HG03565 (cell line): ENCODE measurements around the gene TALDO1.
A peak's percentile ranks its signal among the peaks of the same experiment; 100 is the strongest.

Source experiments
- ATAC-seq: cut with Tn5 transposase; IDR thresholded peaks from one replicate; pipeline ENCODE4 v1.9.1; 2021; ENCODE audit warnings: mild to moderate bottlenecking, moderate library complexity; ENCODE audit not compliant: unreplicated experiment

TALDO1 gene

DNA sequence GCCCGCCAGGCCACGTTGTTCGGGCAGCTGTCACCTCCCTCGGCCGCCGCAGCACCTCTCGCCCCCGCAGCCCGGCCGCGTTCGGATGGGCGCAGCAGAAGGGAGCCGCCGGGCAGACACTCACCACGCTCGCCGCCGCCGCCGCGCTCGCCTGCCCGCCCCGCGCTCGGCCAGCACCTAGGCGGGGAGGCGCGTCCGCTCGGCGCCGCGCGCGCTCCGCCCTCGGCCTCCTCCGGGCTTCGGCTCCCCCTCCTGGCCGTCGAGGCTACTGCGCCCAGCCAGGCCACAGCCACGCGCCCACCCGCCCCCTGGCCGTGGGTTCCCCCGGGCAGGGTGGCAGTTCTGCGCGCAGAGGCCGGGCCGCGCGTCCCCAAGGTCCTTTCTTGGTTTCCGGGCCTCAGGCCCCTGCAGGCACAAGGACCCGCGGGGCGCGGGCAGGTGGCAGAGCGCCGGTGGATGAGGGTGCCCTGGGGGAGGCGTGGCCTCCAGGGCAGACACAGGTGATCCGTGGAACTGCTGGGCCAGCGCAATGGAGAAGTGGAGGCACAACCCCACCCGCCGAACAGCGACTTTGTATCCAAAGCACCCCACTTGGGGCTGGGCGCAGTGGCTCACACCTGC lies 50.9 kb downstream of the TALDO1 start, which contains the start of gene SLC25A22:
SLC25A22 (minus strand) TSS at position 189 of the 621 bp plus-strand sequence. CDS start 3,275 bp downstream, outside the sequence.
- peak; percentile 37 for ATAC-seq

DNA sequence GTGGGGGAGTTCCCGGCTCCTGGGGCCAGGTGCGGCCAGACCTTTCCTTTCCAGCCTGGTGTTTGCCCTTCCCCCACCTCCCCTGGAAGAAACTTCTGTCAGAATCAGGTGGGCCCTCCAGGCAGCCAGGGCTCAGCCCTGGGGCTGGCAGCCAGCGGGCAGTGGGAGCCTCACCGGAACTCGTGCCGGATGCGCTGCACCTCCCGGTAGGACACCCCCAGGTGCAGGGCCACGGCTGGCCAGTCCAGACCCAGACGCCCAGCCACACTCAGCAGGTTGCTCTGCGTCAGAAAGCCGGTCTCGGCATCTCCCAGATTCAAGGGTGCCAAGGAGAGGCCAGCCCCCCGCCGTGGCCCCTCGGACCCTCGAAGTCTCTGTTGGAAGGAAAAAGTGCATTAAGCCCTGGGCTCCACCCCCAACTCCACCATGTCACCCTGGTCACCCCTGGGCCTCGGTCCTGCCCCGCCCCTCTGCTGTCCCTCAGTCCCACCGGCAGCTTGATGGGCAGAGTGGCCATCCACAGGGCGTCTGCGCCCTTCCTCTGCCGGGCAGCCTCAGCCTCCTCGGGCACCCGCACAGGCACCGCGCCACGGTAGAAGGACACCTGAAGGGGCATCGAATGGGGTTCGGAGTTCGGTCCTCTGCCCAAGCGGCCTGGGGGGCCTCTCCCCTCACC lies 52.5 kb downstream of the TALDO1 start:
- no peak for ATAC-seq

DNA sequence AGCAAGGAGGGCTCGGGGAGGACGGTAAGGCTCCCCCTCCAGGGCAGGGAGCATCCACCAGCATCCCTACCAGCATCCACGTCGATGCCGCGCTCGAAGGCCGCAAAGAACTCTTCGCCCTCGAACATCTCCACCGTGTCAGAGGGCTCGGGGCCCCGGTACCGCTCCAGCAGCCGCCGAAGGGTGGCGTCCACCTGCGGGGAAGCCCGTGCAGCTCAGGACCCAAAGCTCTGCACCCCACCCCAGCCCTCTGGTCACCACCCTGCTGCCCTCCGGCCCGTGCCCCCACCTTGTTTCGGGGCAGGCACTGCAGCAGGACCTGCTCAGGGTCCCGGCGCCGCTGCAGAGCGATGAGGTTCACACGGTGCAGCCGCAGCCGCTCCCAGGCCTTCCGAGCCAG lies 53.2 kb downstream of the TALDO1 start:
- ATAC-seq, result no peak

DNA sequence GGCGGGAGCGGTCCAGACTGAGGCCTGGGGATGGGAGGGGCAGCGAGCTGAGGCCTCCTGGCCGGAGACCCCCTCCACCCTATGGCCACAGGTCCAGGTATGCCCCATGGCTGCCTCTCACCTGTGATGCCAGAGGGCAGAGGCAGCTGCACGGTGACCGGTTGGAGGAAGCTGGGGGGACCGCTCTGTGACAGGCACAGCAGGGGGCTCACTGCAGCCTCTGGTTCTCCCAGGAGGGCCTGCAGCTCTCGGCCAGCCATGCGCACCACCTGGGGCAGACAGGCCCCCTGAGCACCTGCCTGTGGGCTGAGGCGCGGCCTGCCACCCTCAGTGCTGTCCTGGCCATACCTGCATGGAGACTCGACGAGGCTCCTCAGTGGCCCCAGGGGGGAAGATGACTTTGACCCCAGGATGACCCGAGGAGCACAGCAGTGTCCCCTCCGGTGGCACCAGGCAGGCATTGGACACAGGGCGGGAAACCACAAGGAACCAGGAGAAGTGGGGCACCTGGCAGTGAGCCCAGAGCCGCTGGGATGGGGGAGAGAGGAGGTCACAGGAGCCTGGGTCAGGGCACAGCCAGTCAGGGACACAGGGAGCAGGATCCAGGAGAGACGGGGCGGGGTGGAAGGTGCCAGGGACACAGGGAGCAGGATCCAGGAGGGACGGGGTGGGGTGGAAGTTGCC lies 54.0 kb downstream of the TALDO1 start:
- no peak for ATAC-seq

DNA sequence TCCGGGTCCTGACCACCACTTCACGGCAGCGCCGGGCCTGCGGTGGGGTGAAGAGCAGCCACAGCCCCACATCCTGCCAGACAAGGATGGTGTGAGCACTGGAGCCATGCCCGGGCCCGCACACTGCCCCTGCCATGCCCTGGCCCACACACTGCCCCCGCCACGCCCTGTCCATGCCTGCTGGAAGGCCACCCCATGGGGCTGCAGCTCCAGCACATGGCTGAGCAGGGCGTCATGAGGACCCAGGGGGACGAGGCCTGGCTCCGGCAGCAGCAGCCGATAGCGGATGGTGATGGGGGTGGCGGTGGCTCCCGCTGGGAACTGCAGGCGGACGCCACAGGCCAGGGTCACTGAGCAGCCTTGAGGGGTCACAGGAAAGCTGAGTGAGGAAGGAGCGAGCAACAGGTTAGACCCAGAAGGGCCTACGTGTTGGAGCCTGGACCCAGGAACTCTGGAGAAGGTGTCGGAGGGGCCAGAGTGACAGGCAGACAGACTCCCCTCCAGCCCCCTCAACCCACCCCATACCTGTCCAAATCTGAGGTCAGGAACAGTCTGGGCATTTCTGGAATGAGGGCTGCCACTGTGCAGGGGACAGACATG lies 54.9 kb downstream of the TALDO1 start:
- no peak for ATAC-seq

DNA sequence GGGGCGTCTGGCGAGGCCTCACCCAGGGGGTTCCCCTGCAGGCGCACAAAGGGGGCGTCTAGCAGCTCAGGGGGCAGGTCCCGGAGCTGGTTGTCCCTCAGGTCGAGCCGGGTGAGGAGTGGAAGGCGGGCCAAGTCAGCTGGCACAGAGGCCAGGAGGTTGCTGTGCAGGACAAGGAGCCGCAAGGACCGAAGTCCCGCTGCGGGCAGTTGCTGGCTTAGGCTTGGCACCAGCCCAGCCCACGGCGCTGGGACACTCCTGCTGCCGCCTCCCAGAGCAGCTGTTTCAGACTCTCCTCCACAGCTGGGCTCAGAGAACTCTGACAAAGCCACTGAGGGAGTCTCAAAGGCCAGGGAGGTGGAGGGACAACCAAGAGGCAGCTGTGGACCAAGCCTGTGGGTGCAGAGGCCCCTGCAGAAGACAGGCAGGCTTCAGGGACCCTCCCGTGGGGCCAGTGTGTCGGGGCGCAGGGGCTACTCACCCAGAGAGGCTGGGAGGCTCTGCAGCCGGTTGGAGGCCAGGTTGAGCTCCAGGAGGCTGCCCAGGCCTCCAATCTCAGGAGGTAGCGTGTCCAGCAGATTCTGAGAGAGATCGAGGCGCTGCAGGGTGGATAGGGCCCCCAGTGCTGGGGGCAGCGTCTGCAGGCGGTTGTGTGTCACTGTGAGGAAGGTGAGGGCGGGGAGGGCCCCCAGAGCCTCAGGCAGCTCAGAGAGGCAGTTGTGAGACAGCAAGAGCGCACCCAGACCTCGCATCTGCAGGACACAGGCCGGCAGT lies 55.6 kb downstream of the TALDO1 start:
- no peak for ATAC-seq

DNA sequence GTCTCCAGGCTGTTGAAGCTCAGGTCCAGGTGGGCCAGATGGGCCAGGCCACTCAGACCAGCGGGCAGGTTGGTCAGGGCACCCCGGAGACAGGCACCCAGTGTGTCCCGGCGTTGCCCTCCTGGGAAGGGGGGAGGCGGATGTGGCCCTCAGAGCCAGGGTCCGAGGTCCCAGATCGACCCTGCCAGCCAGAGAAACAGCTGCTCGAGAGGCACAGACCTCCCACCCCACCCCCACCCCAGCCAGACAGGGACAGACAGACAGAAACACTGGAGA lies 56.1 kb downstream of the TALDO1 start:
- no peak for ATAC-seq

DNA sequence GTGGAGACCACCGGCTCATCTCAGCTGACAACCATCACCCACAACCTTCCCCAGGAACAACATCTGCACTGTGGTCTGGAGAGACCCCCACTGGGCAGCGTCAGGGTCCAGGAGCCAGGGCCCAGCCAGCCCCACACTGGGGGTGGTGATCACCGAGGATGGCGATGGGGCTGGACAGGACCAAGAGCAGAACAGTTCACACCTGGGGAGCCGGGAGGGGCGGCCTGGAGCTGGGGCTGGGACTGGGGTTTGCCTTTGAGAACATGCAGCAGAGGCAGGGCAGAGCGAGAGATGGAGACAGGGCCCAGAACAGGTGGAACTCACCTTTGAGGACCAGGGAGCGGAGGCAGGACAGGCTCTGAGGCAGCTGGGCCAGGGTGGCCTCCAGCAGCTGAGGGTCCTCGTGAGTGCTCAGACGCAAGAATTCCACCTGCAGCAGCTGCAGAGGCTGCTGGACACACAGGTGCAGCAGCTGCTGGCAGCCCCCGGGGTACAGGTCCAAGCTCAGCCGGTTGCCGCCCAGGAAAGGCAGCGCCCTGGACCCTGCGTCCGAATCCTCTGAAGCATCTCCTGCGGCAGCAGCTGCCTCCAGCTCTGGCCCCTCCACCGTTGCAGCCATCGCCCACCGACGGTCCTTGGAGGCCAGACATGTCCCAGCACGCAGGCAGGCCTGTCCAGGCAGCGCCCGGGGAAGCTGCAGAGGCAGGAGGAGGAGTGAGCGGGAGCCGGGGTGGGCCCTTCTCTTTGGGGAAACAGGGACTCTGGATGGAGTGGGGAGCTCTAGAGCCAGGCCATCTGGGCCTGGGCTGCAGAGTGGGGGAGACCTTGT lies 56.7 kb downstream of the TALDO1 start:
- no peak for ATAC-seq

DNA sequence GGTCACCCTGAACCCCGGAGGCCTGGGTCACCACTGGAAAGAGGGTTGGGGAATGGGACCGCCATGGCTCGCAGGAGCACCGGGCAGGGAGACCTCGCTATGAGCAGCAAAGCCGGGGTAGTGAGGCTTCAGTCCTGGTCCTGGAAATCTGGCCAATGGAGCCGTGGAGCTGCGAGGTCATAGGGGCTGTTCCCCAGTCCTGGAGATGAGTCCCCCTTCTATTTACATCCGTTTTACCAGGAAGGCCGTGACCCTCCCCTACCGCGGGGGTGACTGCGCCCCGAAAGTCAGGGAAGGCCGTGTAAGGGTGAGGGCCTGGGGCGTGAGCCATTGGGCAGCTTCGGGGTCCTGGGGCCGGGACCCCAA lies 57.3 kb downstream of the TALDO1 start:
- ATAC-seq, result no peak

DNA sequence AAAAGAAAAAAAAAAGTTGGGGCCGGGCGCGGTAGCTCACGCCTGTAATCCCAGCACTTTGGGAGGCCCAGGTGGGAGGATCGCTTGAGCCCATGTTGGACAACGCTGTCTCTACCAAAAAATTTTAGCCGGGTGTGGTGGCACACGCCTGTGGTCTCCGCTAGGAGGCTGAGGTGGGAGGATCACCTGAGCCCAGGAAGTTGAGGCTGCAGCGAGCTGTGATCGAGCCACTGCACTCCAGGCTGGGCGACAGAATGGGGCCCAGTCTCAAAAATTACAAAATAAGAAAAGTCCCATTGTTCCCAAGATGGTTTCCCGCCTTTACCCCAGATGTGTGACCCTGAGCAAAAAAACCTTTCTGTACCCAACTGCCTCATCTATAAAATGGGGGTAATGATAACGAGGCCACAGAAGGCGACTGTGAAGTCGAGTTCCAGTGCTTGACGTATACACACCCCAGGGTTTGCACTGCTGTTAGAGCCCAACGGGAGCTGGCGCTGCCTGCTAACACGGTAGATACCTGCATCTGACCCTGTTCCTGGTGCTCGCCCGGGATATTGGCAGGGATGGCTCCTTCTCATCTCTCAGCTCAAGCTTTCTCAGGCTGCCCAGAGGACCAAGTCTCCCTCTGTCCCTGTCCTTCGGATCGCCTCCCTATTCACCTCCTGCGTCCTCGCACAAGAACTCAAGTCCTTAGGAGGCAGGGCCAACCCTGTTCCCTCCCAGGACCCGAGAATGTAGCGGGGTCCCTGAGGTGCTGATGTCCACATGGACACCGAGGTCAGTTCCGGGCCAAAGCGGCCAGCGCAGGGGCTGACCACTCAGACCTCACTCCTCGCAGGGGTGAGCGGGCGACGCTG lies 61.4 kb downstream of the TALDO1 start:
- no peak for ATAC-seq

DNA sequence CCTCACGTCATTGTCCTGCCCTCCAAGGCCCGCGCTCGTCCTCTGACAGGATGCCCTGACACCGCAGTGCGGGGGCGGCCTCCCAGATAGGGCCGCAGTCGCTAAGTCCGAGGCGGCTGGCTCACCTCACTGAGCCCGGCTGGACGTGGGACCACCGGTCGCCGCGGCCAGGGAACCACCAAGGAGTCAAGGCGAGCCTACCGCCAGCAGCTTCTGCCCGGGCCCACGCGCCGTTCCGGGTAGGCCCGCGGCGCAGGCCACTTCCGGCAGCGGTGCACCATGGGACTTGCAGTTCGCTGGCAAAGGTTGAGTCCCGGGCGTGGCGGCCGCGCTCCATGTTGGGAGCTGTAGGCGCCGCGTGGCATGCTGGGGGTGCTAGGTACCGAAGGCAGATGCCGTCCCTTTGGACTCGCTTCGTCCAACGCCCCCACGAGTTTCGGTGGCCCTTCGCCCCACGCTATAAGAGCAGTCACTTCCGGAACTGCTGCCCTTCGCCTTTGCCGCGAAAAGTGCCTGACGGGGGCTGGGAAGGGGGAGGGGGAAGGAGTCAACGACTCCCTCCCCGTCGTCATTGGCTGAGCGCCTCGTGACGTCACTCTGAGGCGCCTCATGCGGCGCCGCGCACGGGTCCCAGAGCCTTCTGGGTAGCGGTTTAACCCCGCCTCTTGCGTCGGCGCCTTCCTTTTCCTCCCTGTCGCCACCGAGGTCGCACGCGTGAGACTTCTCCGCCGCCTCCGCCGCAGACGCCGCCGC lies 62.2 kb downstream of the TALDO1 start, which contains the start of gene RPLP2:
RPLP2 (plus strand) TSS at position 681 of the 753 bp plus-strand sequence. CDS start 268 bp downstream, outside the sequence.
- peak; percentile 68 for ATAC-seq

DNA sequence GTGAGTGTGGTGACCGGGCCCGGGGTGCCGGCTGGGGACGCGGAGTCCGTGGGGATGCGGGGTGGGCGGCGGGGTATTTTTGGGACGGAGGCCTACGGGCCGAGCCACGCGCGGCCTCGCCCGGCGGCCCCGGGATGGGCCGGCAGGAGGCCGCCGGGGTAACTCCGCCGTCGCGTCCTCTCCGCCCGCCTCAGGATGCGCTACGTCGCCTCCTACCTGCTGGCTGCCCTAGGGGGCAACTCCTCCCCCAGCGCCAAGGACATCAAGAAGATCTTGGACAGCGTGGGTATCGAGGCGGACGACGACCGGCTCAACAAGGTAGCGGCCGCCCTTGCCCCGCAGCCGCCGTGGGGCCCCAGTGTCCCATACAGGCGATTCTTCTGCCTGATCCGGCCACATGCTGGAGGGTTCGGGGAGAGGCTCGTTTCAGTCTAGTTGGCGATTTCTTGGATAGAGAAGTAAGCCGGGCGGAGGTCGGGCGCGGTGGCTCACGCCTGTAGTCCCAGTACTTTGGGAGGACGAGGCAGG lies 62.8 kb downstream of the TALDO1 start:
- ATAC-seq, result peak; percentile 1

DNA sequence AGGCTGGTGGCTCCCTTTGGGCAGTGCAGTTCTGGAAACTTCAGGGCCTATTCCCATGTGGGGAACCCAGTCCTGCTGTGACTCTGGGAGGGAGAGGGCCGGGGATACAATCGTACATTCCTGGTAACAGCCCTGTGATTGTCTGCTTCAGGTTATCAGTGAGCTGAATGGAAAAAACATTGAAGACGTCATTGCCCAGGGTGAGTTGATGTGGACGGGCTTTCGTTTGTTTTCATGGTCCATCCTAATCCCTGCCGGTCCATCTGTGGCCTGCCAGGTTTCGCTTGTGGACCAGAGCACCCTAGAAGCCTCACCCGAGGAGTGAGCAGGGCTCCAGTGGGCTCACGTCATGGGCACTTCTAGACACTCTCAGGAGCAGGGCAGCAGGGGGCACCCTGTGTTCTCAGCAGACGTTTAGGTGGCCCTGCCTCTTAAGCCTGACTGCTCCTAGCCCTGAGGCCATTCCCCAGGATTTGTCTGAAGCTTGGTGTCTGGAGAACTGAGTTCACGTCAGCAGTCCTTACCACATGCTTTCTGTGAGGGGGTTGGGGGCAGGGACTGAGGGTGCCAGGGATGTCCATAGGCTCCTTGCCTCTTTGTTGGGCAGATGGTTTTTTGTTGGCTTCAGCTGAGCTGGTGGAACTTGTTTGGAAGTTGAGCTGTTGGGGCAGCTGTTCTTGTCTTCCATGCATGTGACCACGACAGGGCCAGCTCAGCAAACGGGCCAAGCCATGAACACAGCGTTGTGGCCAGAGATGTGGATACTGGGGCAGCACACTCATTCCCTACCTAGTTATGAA lies 64.4 kb downstream of the TALDO1 start:
- ATAC-seq, result no peak

DNA sequence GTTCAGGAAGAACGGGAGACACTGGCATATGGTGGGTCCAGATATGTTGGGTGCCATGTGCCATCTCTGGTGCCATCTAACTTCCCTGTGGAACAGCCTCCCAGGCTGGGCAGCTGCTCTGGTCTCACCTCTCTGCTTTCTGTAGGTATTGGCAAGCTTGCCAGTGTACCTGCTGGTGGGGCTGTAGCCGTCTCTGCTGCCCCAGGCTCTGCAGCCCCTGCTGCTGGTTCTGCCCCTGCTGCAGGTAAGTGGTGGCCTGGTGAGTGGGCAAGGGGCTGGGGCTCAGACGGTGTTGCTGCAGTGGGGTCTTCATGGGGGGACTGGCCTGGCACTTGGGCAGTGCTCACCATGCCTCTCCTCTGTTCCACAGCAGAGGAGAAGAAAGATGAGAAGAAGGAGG lies 65.1 kb downstream of the TALDO1 start:
- ATAC-seq, result no peak

DNA sequence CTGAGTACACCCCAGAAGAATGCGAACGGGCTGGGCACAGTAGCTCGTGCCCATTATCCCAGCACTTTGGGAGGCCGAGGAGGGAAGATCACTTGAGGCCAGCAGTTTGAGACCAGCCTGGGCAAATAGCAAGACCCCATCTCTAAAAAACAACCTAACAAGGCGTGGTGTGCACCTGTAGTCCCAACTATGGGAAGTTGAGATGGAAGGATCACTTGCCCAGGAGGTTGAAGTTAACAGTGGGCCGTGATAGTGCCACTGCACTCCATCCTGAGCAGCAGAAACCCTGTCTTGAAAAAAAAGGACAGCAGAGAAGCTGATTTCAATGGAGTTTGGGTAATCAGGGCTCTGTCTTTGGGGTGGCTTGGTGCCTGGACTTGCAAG lies 65.8 kb downstream of the TALDO1 start:
- no peak for ATAC-seq

DNA sequence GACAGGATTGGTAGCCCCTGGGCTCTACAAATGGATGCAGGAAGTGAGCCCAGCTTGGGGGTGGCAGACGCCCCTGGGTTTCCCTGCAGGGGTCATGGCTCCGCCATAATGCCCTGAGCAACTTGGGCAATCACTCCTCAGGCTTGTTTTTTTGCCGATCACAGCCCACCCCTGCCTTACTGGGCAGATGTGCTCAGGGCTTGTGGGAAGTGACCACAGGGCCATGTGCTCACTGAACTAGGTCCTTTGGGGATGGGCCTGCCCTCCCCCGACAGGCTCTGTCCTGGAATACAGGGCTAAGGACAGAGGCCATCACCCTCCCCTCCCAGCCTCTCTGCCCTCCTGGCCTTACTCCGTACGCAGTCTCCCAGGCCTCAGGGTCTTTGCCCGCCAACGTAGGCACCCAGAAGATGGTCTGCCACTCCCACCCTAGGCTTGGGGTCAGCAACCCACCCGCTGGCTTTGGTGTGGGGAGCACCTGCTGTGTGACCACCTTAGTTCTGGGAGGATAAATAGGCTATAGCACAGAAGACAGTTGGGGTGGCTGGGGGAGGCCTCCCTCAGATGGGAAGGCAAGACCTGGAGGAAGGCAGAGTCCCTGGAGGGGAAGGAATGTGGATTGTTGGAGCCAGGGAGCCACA lies 66.3 kb downstream of the TALDO1 start:
- no peak for ATAC-seq
